ENCODE measurements around the gene SCRN1.

The SCRN1 gene

GRCh38 chr7:29937132-29937531, 52.5 kb downstream of the SCRN1 start:
- no peak overlapping the region for H2AFZ ChIP-seq (ENCODE audit: insufficient read depth, low read length, poor library complexity)
- peaks cover 29 to 40% of the 10 kb centered on the region in 2 experiments for H3K36me3 ChIP-seq (ENCODE audit: control insufficient read depth in 1 of 2, insufficient read depth in 2 of 2, low read length in 2 of 2)
- no peak overlapping the region for H4K12ac ChIP-seq (ENCODE audit: low read depth, low read length)
- no peak overlapping the region for H2BK120ac ChIP-seq (ENCODE audit: insufficient read depth, low read length, poor library complexity)
- DNase-seq, result no peak
- H3K23ac ChIP-seq (ENCODE audit: low read length), result no peak overlapping the region
- H3K9me3 ChIP-seq (ENCODE audit: insufficient read depth, low read depth, low read length), result no peaks in the 10 kb centered on the region
- no peaks in the 10 kb centered on the region for H3K79me1 ChIP-seq (ENCODE audit: low read length)
- H3K4me3 ChIP-seq (ENCODE audit: low read depth, low read length), result no peak overlapping the region
- no peak overlapping the region for H3K14ac ChIP-seq (ENCODE audit: low read length)
- no peak overlapping the region for H4K91ac ChIP-seq (ENCODE audit: low read depth, low read length)
- H3K9ac ChIP-seq (ENCODE audit: low read length), result no peak overlapping the region
- H3K4me1 ChIP-seq (ENCODE audit: control insufficient read depth in 1 of 2, insufficient read depth in 2 of 2, low read length in 2 of 2), result no peaks in the 10 kb centered on the region
- no peak overlapping the region for H3K18ac ChIP-seq (ENCODE audit: low read length)
- H3K4me2 ChIP-seq (ENCODE audit: low read length), result no peak overlapping the region
- H4K8ac ChIP-seq (ENCODE audit: low read depth, low read length), result no peak overlapping the region
- no peak overlapping the region for H2BK12ac ChIP-seq (ENCODE audit: low read length)
- no peak overlapping the region for H3K27ac ChIP-seq (ENCODE audit: low read depth, low read length)
- no CpG with 5 or more reads among the region's 3 CpGs for WGBS (ENCODE audit: extremely low coverage, insufficient coverage, insufficient read length)
- H3K4ac ChIP-seq (ENCODE audit: low read depth, low read length), result no peak overlapping the region
- no peaks in the 10 kb centered on the region for H3K27me3 ChIP-seq (ENCODE audit: insufficient read depth, low read length)
- no peak overlapping the region for H2BK5ac ChIP-seq (ENCODE audit: low read depth, low read length, poor library complexity)
- no peaks in the 10 kb centered on the region for H3K79me2 ChIP-seq (ENCODE audit: control insufficient read depth, insufficient read depth, low read length, poor library complexity)
- no peak overlapping the region for H2AK5ac ChIP-seq (ENCODE audit: low read length)

- Histone ChIP-seq H3K36me3 (ENCODE audit: control insufficient read depth in 1 of 2, insufficient read depth in 2 of 2, low read length in 2 of 2) (peaks cover 31 to 37% of the 10 kb centered on the region in 2 experiments), H3K4ac (ENCODE audit: low read depth, low read length) (no peak overlapping the region), H3K4me1 (ENCODE audit: control insufficient read depth in 1 of 2, insufficient read depth in 2 of 2, low read length in 2 of 2) (no peaks in the 10 kb centered on the region), H4K91ac (ENCODE audit: low read depth, low read length) (no peak overlapping the region), H4K8ac (ENCODE audit: low read depth, low read length) (no peak overlapping the region), H3K23ac (ENCODE audit: low read length) (no peak overlapping the region), H3K27me3 (ENCODE audit: insufficient read depth, low read length) (no peaks in the 10 kb centered on the region), H2BK12ac (ENCODE audit: low read length) (no peak overlapping the region), H3K9ac (ENCODE audit: low read length) (no peak overlapping the region), H3K79me1 (ENCODE audit: low read length) (no peaks in the 10 kb centered on the region), H2BK120ac (ENCODE audit: insufficient read depth, low read length, poor library complexity) (no peak overlapping the region), H3K9me3 (ENCODE audit: insufficient read depth, low read depth, low read length) (no peaks in the 10 kb centered on the region), H3K18ac (ENCODE audit: low read length) (no peak overlapping the region), H2BK5ac (ENCODE audit: low read depth, low read length, poor library complexity) (no peak overlapping the region), H4K12ac (ENCODE audit: low read depth, low read length) (no peak overlapping the region), H2AK5ac (ENCODE audit: low read length) (no peak overlapping the region), H2AFZ (ENCODE audit: insufficient read depth, low read length, poor library complexity) (no peak overlapping the region), H3K27ac (ENCODE audit: low read depth, low read length) (no peak overlapping the region), H3K14ac (ENCODE audit: low read length) (no peak overlapping the region), H3K4me3 (ENCODE audit: low read depth, low read length) (no peak overlapping the region), H3K4me2 (ENCODE audit: low read length) (no peak overlapping the region), H3K79me2 (ENCODE audit: control insufficient read depth, insufficient read depth, low read length, poor library complexity) (no peaks in the 10 kb centered on the region)
- DNase-seq, result peak in 1 of 2 donors; percentile 13
- WGBS (ENCODE audit: extremely low coverage, insufficient coverage, insufficient read length), result no CpG with 5 or more reads among the region's 2 CpGs
Observed at GRCh38 chr7:29935111-29935510, 54.5 kb downstream of the SCRN1 start.

- Histone ChIP-seq H2AK5ac (ENCODE audit: low read length) (no peak overlapping the region), H3K27me3 (ENCODE audit: insufficient read depth, low read length) (no peaks in the 10 kb centered on the region), H3K36me3 (ENCODE audit: control insufficient read depth in 1 of 2, insufficient read depth in 2 of 2, low read length in 2 of 2) (peaks cover 26 to 32% of the 10 kb centered on the region in 2 experiments), H3K9ac (ENCODE audit: low read length) (no peak overlapping the region), H2BK120ac (ENCODE audit: insufficient read depth, low read length, poor library complexity) (no peak overlapping the region), H3K4me2 (ENCODE audit: low read length) (no peak overlapping the region), H2BK5ac (ENCODE audit: low read depth, low read length, poor library complexity) (no peak overlapping the region), H3K23ac (ENCODE audit: low read length) (no peak overlapping the region), H4K8ac (ENCODE audit: low read depth, low read length) (no peak overlapping the region), H3K9me3 (ENCODE audit: insufficient read depth, low read depth, low read length) (no peaks in the 10 kb centered on the region), H3K4me3 (ENCODE audit: low read depth, low read length) (no peak overlapping the region), H3K79me2 (ENCODE audit: control insufficient read depth, insufficient read depth, low read length, poor library complexity) (no peaks in the 10 kb centered on the region), H2BK12ac (ENCODE audit: low read length) (no peak overlapping the region), H4K12ac (ENCODE audit: low read depth, low read length) (no peak overlapping the region), H3K27ac (ENCODE audit: low read depth, low read length) (no peak overlapping the region), H2AFZ (ENCODE audit: insufficient read depth, low read length, poor library complexity) (no peak overlapping the region), H3K18ac (ENCODE audit: low read length) (no peak overlapping the region), H4K91ac (ENCODE audit: low read depth, low read length) (no peak overlapping the region), H3K4me1 (ENCODE audit: control insufficient read depth in 1 of 2, insufficient read depth in 2 of 2, low read length in 2 of 2) (peaks cover 0 to 3% of the 10 kb centered on the region in 2 experiments), H3K14ac (ENCODE audit: low read length) (no peak overlapping the region), H3K4ac (ENCODE audit: low read depth, low read length) (no peak overlapping the region), H3K79me1 (ENCODE audit: low read length) (no peaks in the 10 kb centered on the region)
- no CpG with 5 or more reads among the region's 17 CpGs for WGBS (ENCODE audit: extremely low coverage, insufficient coverage, insufficient read length)
- DNase-seq, result no peak
Observed at GRCh38 chr7:29929018-29929807, 60.4 kb downstream of the SCRN1 start.

- H3K4me1 ChIP-seq (ENCODE audit: control insufficient read depth in 1 of 2, insufficient read depth in 2 of 2, low read length in 2 of 2), result peaks cover 0 to 3% of the 10 kb centered on the region in 2 experiments
- no peaks in the 10 kb centered on the region for H3K9me3 ChIP-seq (ENCODE audit: insufficient read depth, low read depth, low read length)
- H3K79me1 ChIP-seq (ENCODE audit: low read length), result no peaks in the 10 kb centered on the region
- H4K8ac ChIP-seq (ENCODE audit: low read depth, low read length), result no peak overlapping the region
- H2AFZ ChIP-seq (ENCODE audit: insufficient read depth, low read length, poor library complexity), result no peak overlapping the region
- no peak overlapping the region for H2BK5ac ChIP-seq (ENCODE audit: low read depth, low read length, poor library complexity)
- H4K12ac ChIP-seq (ENCODE audit: low read depth, low read length), result no peak overlapping the region
- no CpG with 5 or more reads among the region's 5 CpGs for WGBS (ENCODE audit: extremely low coverage, insufficient coverage, insufficient read length)
- no peak overlapping the region for H3K4me2 ChIP-seq (ENCODE audit: low read length)
- H2BK12ac ChIP-seq (ENCODE audit: low read length), result no peak overlapping the region
- H2AK5ac ChIP-seq (ENCODE audit: low read length), result no peak overlapping the region
- H3K9ac ChIP-seq (ENCODE audit: low read length), result no peak overlapping the region
- no peak overlapping the region for H3K4me3 ChIP-seq (ENCODE audit: low read depth, low read length)
- no peak overlapping the region for H2BK120ac ChIP-seq (ENCODE audit: insufficient read depth, low read length, poor library complexity)
- H3K27me3 ChIP-seq (ENCODE audit: insufficient read depth, low read length), result no peaks in the 10 kb centered on the region
- H3K79me2 ChIP-seq (ENCODE audit: control insufficient read depth, insufficient read depth, low read length, poor library complexity), result no peaks in the 10 kb centered on the region
- H3K18ac ChIP-seq (ENCODE audit: low read length), result no peak overlapping the region
- no peak overlapping the region for H3K4ac ChIP-seq (ENCODE audit: low read depth, low read length)
- no peak overlapping the region for H3K23ac ChIP-seq (ENCODE audit: low read length)
- H3K36me3 ChIP-seq (ENCODE audit: control insufficient read depth in 1 of 2, insufficient read depth in 2 of 2, low read length in 2 of 2), result peaks cover 37 to 49% of the 10 kb centered on the region in 2 experiments
- H3K14ac ChIP-seq (ENCODE audit: low read length), result no peak overlapping the region
- no peak overlapping the region for H3K27ac ChIP-seq (ENCODE audit: low read depth, low read length)
- DNase-seq, result no peak
- H4K91ac ChIP-seq (ENCODE audit: low read depth, low read length), result no peak overlapping the region
Observed at GRCh38 chr7:29926741-29927140, 62.9 kb downstream of the SCRN1 start.

Measured in trophoblast cell (in vitro differentiated cells and primary cell).